SK-N-SH (cell line): ENCODE measurements around the gene CCDC18. TPM values are rescaled to one million over a fixed set of nuclear protein-coding genes. Genes with fewer than 3 reads are reported as not detected.

Experiments
- CTCF ChIA-PET: fragments of 300-600, 350-600 bp; formaldehyde crosslinking; extraction: SDS; loops from one replicate; lab custom pipeline; 2021; lab: Yijun Ruan, JAX
- POLR2A ChIA-PET: fragments of 350-600 bp; sonication (Branson Sonifier 250); formaldehyde crosslinking; extraction: SDS; loops from one replicate; lab custom pipeline; 2020; ENCODE audit warnings: antibody characterized with exemption, inconsistent platforms; lab: Yijun Ruan, JAX
- DNase-seq: peaks from one replicate; pipeline ENCODE4 v3.0.0; 2012
- H2AFZ ChIP-seq: fragments of 200-600 bp; sonication (generic); 2 replicates; pipeline ENCODE4 v1.8.1; 2016; ENCODE audit warnings: antibody characterized with exemption, mild to moderate bottlenecking, low read depth
- H3F3A ChIP-seq: fragments of 200-600 bp; sonication (generic); replicated peaks from 2 replicates; pipeline ENCODE3; 2016; ENCODE audit warnings: antibody characterized with exemption, mild to moderate bottlenecking; ENCODE audit not compliant: insufficient read depth
- H3K27ac ChIP-seq, 2 experiments: fragments of 200-500 bp in 1 of 2; fragments of 200-600 bp in 1 of 2; sonication (Bioruptor generic) in 1 of 2; sonication (generic), shearing (Covaris generic) in 1 of 2; 2 replicates each; pipeline versions ENCODE4 v1.5.1 to v1.6.1; 2014 to 2016; ENCODE audit warnings: low read depth in 2 of 2, inconsistent platforms in 1 of 2, low read length in 1 of 2, mild to moderate bottlenecking in 1 of 2, mixed read lengths in 1 of 2
- H3K27me3 ChIP-seq: fragments of 200-600 bp; sonication (generic), shearing (Covaris generic); 2 replicates; pipeline ENCODE4 v1.6.1; 2016; ENCODE audit warnings: mixed run types; ENCODE audit not compliant: insufficient read depth
- H3K36me3 ChIP-seq, 2 experiments: fragments of 200-500 bp in 1 of 2; fragments of 200-600 bp in 1 of 2; sonication (Bioruptor generic) in 1 of 2; sonication (generic) in 1 of 2; replicated peaks in 1 of 2; 2 replicates each; pipeline versions ENCODE3 to v1.5.1; 2014 to 2016; ENCODE audit warnings: low read length in 1 of 2, mild to moderate bottlenecking in 1 of 2; ENCODE audit not compliant: insufficient read depth in 2 of 2, control insufficient read depth in 1 of 2
- H3K4me1 ChIP-seq, 2 experiments: fragments of 200-500 bp in 1 of 2; fragments of 200-600 bp in 1 of 2; sonication (Bioruptor generic) in 1 of 2; sonication (generic), shearing (Covaris generic) in 1 of 2; 2 replicates each; pipeline versions ENCODE4 v1.5.1 to v1.6.1; 2014 to 2016; ENCODE audit warnings: low read depth in 1 of 2, low read length in 1 of 2, mixed run types in 1 of 2; ENCODE audit not compliant: insufficient read depth in 2 of 2, control insufficient read depth in 1 of 2
- H3K4me2 ChIP-seq: fragments of 200-600 bp; sonication (generic), shearing (Covaris generic); 2 replicates; pipeline ENCODE4 v1.6.1; 2017; ENCODE audit warnings: mixed run types
- H3K4me3 ChIP-seq, 2 experiments: fragments of 200-500 bp in 1 of 2; fragments of 200-600 bp in 1 of 2; sonication (Bioruptor generic) in 1 of 2; sonication (generic), shearing (Covaris generic) in 1 of 2; 2 replicates each; pipeline versions ENCODE4 v1.5.1 to v1.8.1; 2014 to 2016; ENCODE audit warnings: low read depth in 2 of 2, inconsistent platforms in 1 of 2, low read length in 1 of 2, mild to moderate bottlenecking in 1 of 2, mixed read lengths in 1 of 2, moderate library complexity in 1 of 2
- H3K79me2 ChIP-seq: fragments of 200-600 bp; sonication (generic); 2 replicates; pipeline ENCODE4 v1.8.1; 2017; ENCODE audit warnings: mild to moderate bottlenecking; ENCODE audit not compliant: insufficient read depth
- H3K9ac ChIP-seq: fragments of 200-600 bp; sonication (generic); 2 replicates; pipeline ENCODE4 v1.6.1; 2017; ENCODE audit warnings: mixed run types
- H3K9me2 ChIP-seq: fragments of 200-600 bp; sonication (generic); 2 replicates; pipeline ENCODE4 v1.6.1; 2017; ENCODE audit warnings: mixed run types
- H3K9me3 ChIP-seq: fragments of 200-600 bp; sonication (generic); 2 replicates; pipeline ENCODE4 v1.6.1; 2017; ENCODE audit warnings: mixed run types, mild to moderate bottlenecking, moderate library complexity
- H4K20me1 ChIP-seq: fragments of 200-600 bp; sonication (generic); 2 replicates; pipeline ENCODE4 v1.6.1; 2017; ENCODE audit warnings: mild to moderate bottlenecking, mixed run types; ENCODE audit not compliant: insufficient read depth
- CHD2 ChIP-seq: fragments of 150-350 bp; IDR thresholded peaks from 2 replicates; pipeline ENCODE4 v1.6.1; 2018; ENCODE audit warnings: low read length; ENCODE audit not compliant: partially characterized antibody
- ELF1 ChIP-seq: IDR thresholded peaks from 2 replicates; pipeline ENCODE4 v1.4.0; 2012
- EP300 ChIP-seq, 2 experiments: IDR thresholded peaks; 2 replicates each; pipeline versions ENCODE4 v1.4.0 to v1.6.1; 2012; ENCODE audit warnings: borderline replicate concordance in 1 of 2, low read depth in 1 of 2, low read length in 1 of 2
- FOSL2 ChIP-seq: IDR thresholded peaks from 2 replicates; pipeline ENCODE4 v1.4.0; 2012; ENCODE audit warnings: low read depth, mild to moderate bottlenecking, moderate library complexity, borderline replicate concordance
- FOXM1 ChIP-seq: IDR thresholded peaks from 2 replicates; pipeline ENCODE4 v1.4.0; 2012; ENCODE audit warnings: low read depth, mild to moderate bottlenecking
- GATA2 ChIP-seq: sonication (generic); formaldehyde crosslinking; IDR thresholded peaks from 2 replicates; pipeline ENCODE4 v1.5.0; 2020; ENCODE audit warnings: mild to moderate bottlenecking, missing genetic modification reagents
- NRF1 ChIP-seq: IDR thresholded peaks from 2 replicates; pipeline ENCODE4 v1.6.1; 2012; ENCODE audit warnings: low read depth, mild to moderate bottlenecking, low read length
- PBX3 ChIP-seq: IDR thresholded peaks from 2 replicates; pipeline ENCODE4; 2012
- POLR2AphosphoS5 ChIP-seq: IDR thresholded peaks from 2 replicates; pipeline ENCODE4 v1.6.1; 2012; ENCODE audit warnings: low read depth, low read length
- REST ChIP-seq: IDR thresholded peaks from 2 replicates; pipeline ENCODE4 v1.6.1; 2012; ENCODE audit warnings: mild to moderate bottlenecking, low read depth, low read length, moderate library complexity
- RXRA ChIP-seq: IDR thresholded peaks from 2 replicates; pipeline ENCODE4 v1.4.0; 2012; ENCODE audit warnings: low read depth, mild to moderate bottlenecking, borderline replicate concordance
- SIN3A ChIP-seq: IDR thresholded peaks from 2 replicates; pipeline ENCODE4 v1.6.1; 2012; ENCODE audit warnings: low read depth, mild to moderate bottlenecking, low read length, moderate library complexity, borderline replicate concordance
- TCF12 ChIP-seq: IDR thresholded peaks from 2 replicates; pipeline ENCODE4 v1.4.0; 2012
- USF1 ChIP-seq: IDR thresholded peaks from 2 replicates; pipeline ENCODE4 v1.4.0; 2012; ENCODE audit warnings: low read depth, borderline replicate concordance
- YY1 ChIP-seq: IDR thresholded peaks from 2 replicates; pipeline ENCODE4 v1.4.0; 2012; ENCODE audit warnings: low read depth, mild to moderate bottlenecking
- WGBS: methylation state at CpG from one replicate; pipeline ENCODE4 v1.1.6; 2017; ENCODE audit warnings: low lambda C conversion rate; 5-methylcytosine and 5-hydroxymethylcytosine counted together
- polyA plus RNA-seq, 3 experiments: library from polyadenylated mRNA; depleted of rRNA; stranded (reverse); fragments of >200 nt; gene quantifications; 2 replicates each; pipeline ENCODE4 v1.2.3, GENCODE V29; 2012
- TF ChIP-seq, protein P1 (sequence below): fragments of 200-600 bp; sonication (generic); IDR thresholded peaks from 2 replicates; pipeline ENCODE4 v1.6.1; 2017; ENCODE audit warnings: antibody characterized with exemption, mild to moderate bottlenecking, moderate library complexity
- TF ChIP-seq, protein P2 (sequence below): IDR thresholded peaks from 2 replicates; pipeline ENCODE4 v1.4.0; 2012; ENCODE audit warnings: low read depth

CCDC18 gene, protein sequence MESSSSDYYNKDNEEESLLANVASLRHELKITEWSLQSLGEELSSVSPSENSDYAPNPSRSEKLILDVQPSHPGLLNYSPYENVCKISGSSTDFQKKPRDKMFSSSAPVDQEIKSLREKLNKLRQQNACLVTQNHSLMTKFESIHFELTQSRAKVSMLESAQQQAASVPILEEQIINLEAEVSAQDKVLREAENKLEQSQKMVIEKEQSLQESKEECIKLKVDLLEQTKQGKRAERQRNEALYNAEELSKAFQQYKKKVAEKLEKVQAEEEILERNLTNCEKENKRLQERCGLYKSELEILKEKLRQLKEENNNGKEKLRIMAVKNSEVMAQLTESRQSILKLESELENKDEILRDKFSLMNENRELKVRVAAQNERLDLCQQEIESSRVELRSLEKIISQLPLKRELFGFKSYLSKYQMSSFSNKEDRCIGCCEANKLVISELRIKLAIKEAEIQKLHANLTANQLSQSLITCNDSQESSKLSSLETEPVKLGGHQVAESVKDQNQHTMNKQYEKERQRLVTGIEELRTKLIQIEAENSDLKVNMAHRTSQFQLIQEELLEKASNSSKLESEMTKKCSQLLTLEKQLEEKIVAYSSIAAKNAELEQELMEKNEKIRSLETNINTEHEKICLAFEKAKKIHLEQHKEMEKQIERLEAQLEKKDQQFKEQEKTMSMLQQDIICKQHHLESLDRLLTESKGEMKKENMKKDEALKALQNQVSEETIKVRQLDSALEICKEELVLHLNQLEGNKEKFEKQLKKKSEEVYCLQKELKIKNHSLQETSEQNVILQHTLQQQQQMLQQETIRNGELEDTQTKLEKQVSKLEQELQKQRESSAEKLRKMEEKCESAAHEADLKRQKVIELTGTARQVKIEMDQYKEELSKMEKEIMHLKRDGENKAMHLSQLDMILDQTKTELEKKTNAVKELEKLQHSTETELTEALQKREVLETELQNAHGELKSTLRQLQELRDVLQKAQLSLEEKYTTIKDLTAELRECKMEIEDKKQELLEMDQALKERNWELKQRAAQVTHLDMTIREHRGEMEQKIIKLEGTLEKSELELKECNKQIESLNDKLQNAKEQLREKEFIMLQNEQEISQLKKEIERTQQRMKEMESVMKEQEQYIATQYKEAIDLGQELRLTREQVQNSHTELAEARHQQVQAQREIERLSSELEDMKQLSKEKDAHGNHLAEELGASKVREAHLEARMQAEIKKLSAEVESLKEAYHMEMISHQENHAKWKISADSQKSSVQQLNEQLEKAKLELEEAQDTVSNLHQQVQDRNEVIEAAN (N-terminal part only)
- polyA plus RNA-seq (2012; rRNA removed): 3.5 and 4.0 TPM in 2 replicates
- polyA plus RNA-seq (2012; cell fraction: cytosol; rRNA removed): 3.7 and 5.1 TPM in 2 replicates
- 9.5 and 12.5 TPM in 2 replicates for polyA plus RNA-seq (2012; cell fraction: nucleus; rRNA removed)

DNA sequence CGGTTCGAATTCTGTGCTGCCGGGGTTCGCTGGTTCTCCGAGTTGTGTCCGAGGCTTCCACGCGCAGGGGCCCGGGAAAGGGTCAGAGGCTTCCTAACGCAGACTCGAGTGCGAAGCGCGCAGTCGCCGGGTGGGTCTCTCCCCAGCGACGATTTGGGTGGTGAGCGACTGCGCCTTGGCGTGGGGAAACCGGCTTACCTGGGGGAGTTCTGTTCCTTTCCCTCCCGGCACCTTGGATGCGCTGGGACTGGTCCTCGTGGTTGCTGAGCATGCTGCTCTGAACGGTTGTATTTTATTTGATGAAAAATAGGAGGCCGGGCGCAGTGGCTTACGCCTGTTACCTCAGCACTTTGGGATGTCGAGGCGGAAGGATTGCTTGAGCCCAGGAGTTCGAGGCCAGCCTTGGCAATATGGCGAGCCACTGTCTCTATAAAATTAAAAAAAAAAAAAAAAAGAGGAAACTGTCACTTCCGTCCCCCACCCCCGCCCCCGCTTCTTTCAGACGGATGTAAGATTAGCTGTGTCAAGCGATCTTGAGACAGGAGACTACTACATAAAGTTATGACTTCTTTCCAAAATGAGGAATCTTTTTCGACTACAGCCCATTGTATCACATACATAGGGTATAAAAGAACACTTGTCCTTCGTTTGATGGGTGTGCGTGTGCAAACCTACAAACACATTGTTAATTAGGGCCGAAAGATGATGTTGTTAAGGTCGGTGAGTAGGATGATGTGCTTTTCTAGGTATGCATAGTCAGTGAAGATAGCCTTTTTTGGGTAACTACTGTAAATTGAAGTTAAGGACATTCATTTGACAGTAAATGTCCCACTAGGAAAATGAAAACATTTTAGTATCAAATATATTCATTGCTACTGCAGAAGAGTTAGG lies at the start of gene CCDC18:
TSS of gene CCDC18 (plus strand) at position 2 of the 891 bp plus-strand sequence. CDS start 2,638 bp downstream, outside the sequence.
- no peaks in the 10 kb centered on the region for H3K27me3 ChIP-seq
- H3K27ac ChIP-seq: peak within 1 kb of the TSS; percentile 98
- H3K36me3 ChIP-seq: peaks cover 3 to 13% of the 10 kb centered on the region in 2 experiments
- H3K9me3 ChIP-seq: no peaks in the 10 kb centered on the region
- WGBS: 3% methylated on average over 32 of the region's 43 CpGs
- peaks cover 3 to 8% of the 10 kb centered on the region in 2 experiments; a peak in 2 of 4 replicates for H3K4me1 ChIP-seq
- CTCF ChIA-PET: no interaction called here
- peaks cover 11% of the 10 kb centered on the region for H3F3A ChIP-seq
- H4K20me1 ChIP-seq: peaks cover 27% of the 10 kb centered on the region
- H3K4me3 ChIP-seq: peak within 1 kb of the TSS; percentile 86 to 96
- peak within 1 kb of the TSS; percentile 90 for H2AFZ ChIP-seq
- H3K9ac ChIP-seq: peak within 1 kb of the TSS; percentile 95
- H3K79me2 ChIP-seq: peaks cover 80% of the 10 kb centered on the region
- DNase-seq: peak; percentile 49
- no peaks in the 10 kb centered on the region for H3K9me2 ChIP-seq
- H3K4me2 ChIP-seq: peak within 1 kb of the TSS; percentile 93
- POLR2A ChIA-PET: no interaction called here
- TF ChIP-seq POLR2AphosphoS5 (0 out of 2 replicates have a peak, but pooled peaks have one; percentile 7), GATA2 (CRISPR knock-in tag) (no peak), EP300 (IDR thresholded peaks at IDR 0.05; ENCODE audit: borderline replicate concordance in 1 of 2, low read depth in 1 of 2, low read length in 1 of 2) (no peak), NRF1 (no peak), YY1 (no peak), FOXM1 (0 out of 2 replicates have a peak, but pooled peaks have one; percentile 19), USF1 (no peak), CHD2 (no peak), REST (no peak), SIN3A (peak; percentile 96), RXRA (no peak), ELF1 (no peak), FOSL2 (no peak), PBX3 (no peak), TCF12 (no peak)
- TF ChIP-seq, protein P1, sequence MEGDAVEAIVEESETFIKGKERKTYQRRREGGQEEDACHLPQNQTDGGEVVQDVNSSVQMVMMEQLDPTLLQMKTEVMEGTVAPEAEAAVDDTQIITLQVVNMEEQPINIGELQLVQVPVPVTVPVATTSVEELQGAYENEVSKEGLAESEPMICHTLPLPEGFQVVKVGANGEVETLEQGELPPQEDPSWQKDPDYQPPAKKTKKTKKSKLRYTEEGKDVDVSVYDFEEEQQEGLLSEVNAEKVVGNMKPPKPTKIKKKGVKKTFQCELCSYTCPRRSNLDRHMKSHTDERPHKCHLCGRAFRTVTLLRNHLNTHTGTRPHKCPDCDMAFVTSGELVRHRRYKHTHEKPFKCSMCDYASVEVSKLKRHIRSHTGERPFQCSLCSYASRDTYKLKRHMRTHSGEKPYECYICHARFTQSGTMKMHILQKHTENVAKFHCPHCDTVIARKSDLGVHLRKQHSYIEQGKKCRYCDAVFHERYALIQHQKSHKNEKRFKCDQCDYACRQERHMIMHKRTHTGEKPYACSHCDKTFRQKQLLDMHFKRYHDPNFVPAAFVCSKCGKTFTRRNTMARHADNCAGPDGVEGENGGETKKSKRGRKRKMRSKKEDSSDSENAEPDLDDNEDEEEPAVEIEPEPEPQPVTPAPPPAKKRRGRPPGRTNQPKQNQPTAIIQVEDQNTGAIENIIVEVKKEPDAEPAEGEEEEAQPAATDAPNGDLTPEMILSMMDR: no peak
- TF ChIP-seq, protein P2, sequence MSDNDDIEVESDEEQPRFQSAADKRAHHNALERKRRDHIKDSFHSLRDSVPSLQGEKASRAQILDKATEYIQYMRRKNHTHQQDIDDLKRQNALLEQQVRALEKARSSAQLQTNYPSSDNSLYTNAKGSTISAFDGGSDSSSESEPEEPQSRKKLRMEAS: peak; percentile 57
